ENCODE data around the gene ZNF362.

GRCh38 chr1:33294071-33295010 is 38.0 kb downstream of the ZNF362 start:
- no peak for TF ChIP-seq CTCF (conservative IDR thresholded peaks at IDR 0.05 in 1 of 2, IDR thresholded peaks at IDR 0.05 in 1 of 2; ENCODE audit: low read depth in 1 of 2, low read length in 2 of 2)
- no peak for TF ChIP-seq EZH2 (IDR thresholded peaks at IDR 0.05; ENCODE audit: low read length, missing control alignments)
